Activated T-helper 2 cell treated with anti-CD3 and anti-CD28 coated beads, Interferon-gamma antibody, Interleukin-2, Interleukin-4, amounts not matched to agents 10 μg/mL and 5 μg/mL and 100 μg/mL, durations not matched to agents 14 hours and 24 hours and 36 hours (primary cell): ENCODE measurements around the gene IL17RA. TPM values are rescaled to one million over a fixed set of nuclear protein-coding genes. Genes with fewer than 3 reads are reported as not detected.
"Not testable (repeated sequence)": the region's sequence is repeated elsewhere in the genome, so short reads cannot be mapped to it uniquely, and the experiment has no call there.

Experiments
- DNase-seq: peaks from one replicate; pipeline ENCODE4 v3.0.0; 2021; ENCODE audit warnings: low spot score
- H3K27ac Mint-ChIP-seq: one replicate; pipeline ENCODE4 v1.8.0; 2021; ENCODE audit warnings: mixed read lengths
- H3K27me3 Mint-ChIP-seq: one replicate; pipeline ENCODE4 v1.8.0; 2021; ENCODE audit warnings: low read depth, mixed read lengths
- H3K36me3 Mint-ChIP-seq: one replicate; pipeline ENCODE4 v1.8.0; 2021; ENCODE audit warnings: low read depth, mixed read lengths
- H3K4me1 Mint-ChIP-seq: one replicate; pipeline ENCODE4 v1.8.0; 2021; ENCODE audit warnings: low read depth, mixed read lengths
- H3K4me3 Mint-ChIP-seq: one replicate; pipeline ENCODE4 v1.8.0; 2021; ENCODE audit warnings: low read depth, mild to moderate bottlenecking, moderate library complexity, mixed read lengths
- H3K9me3 Mint-ChIP-seq: one replicate; pipeline ENCODE4 v1.8.0; 2021; ENCODE audit warnings: mixed read lengths
- intact Hi-C: fragments of 100-400 bp; cut with micrococcal nuclease; formaldehyde crosslinking; loops from one replicate; pipeline ENCODE4 v1.15.1; 2023
- total RNA-seq: library from RNA; stranded (reverse); gene quantifications from 2 replicates; pipeline ENCODE4 v1.2.3, GENCODE V29; 2022

The IL17RA gene, protein sequence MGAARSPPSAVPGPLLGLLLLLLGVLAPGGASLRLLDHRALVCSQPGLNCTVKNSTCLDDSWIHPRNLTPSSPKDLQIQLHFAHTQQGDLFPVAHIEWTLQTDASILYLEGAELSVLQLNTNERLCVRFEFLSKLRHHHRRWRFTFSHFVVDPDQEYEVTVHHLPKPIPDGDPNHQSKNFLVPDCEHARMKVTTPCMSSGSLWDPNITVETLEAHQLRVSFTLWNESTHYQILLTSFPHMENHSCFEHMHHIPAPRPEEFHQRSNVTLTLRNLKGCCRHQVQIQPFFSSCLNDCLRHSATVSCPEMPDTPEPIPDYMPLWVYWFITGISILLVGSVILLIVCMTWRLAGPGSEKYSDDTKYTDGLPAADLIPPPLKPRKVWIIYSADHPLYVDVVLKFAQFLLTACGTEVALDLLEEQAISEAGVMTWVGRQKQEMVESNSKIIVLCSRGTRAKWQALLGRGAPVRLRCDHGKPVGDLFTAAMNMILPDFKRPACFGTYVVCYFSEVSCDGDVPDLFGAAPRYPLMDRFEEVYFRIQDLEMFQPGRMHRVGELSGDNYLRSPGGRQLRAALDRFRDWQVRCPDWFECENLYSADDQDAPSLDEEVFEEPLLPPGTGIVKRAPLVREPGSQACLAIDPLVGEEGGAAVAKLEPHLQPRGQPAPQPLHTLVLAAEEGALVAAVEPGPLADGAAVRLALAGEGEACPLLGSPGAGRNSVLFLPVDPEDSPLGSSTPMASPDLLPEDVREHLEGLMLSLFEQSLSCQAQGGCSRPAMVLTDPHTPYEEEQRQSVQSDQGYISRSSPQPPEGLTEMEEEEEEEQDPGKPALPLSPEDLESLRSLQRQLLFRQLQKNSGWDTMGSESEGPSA
- total RNA-seq = 16.8 and 17.6 TPM in 2 replicates

GRCh38 chr22:17084554-17085276 lies at the start of gene IL17RA:
IL17RA (plus strand) TSS chr22:17085000; CDS start chr22:17085092, 92 bp downstream.
- H3K36me3 Mint-ChIP-seq = peaks cover 12% of the 10 kb centered on the region
- intact Hi-C loops = loop anchor here (2.0 to 5.0 kb wide), 3 partner anchors 22 to 133 kb away; partner anchors contain the start of genes ADA2 and HDHD5
- H3K27ac Mint-ChIP-seq = peak within 1 kb of the TSS; percentile 86
- DNase-seq = peak; percentile 94
- H3K27me3 Mint-ChIP-seq = no peaks in the 10 kb centered on the region
- peaks cover 40% of the 10 kb centered on the region for H3K4me1 Mint-ChIP-seq
- H3K9me3 Mint-ChIP-seq = no peaks in the 10 kb centered on the region
- peak within 1 kb of the TSS; percentile 88 for H3K4me3 Mint-ChIP-seq

DNA sequence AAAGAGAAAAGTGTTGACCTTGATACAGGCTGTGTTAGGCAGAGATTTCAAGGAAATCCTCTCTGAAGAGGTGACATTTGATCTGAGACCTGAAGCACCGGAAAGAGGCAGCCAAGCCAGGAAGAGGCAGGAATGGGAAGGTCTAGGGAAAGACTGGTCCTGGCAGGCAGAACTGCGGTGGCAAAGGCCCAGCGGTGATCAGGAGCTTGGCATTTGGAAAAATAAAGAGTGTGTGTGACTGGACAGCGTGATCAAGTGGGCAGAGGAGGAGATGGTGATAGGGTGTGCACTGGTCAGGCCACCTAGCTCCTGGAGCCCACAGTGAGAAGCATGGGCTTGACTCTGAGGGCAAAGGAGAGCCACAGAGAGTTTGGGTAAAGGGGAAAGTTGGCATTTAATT lies 49.6 kb upstream of the IL17RA start:
- Mint-ChIP-seq H3K4me3 (peak overlapping the region; percentile 3), H3K27me3 (peaks cover 17% of the 10 kb centered on the region), H3K36me3 (no peaks in the 10 kb centered on the region), H3K27ac (no peak overlapping the region), H3K9me3 (no peaks in the 10 kb centered on the region), H3K4me1 (peaks cover 4% of the 10 kb centered on the region)
- no peak for DNase-seq
- intact Hi-C loops = no loop called here

GRCh38 chr22:17035976-17036841 lies 48.6 kb upstream of the IL17RA start:
- H3K27me3 Mint-ChIP-seq = peaks cover 17% of the 10 kb centered on the region
- DNase-seq, H3K4me1 Mint-ChIP-seq, H3K9me3 Mint-ChIP-seq, H3K27ac Mint-ChIP-seq, H3K36me3 Mint-ChIP-seq, intact Hi-C loops: not testable (repeated sequence)
- peak overlapping the region; percentile 69 for H3K4me3 Mint-ChIP-seq

DNA sequence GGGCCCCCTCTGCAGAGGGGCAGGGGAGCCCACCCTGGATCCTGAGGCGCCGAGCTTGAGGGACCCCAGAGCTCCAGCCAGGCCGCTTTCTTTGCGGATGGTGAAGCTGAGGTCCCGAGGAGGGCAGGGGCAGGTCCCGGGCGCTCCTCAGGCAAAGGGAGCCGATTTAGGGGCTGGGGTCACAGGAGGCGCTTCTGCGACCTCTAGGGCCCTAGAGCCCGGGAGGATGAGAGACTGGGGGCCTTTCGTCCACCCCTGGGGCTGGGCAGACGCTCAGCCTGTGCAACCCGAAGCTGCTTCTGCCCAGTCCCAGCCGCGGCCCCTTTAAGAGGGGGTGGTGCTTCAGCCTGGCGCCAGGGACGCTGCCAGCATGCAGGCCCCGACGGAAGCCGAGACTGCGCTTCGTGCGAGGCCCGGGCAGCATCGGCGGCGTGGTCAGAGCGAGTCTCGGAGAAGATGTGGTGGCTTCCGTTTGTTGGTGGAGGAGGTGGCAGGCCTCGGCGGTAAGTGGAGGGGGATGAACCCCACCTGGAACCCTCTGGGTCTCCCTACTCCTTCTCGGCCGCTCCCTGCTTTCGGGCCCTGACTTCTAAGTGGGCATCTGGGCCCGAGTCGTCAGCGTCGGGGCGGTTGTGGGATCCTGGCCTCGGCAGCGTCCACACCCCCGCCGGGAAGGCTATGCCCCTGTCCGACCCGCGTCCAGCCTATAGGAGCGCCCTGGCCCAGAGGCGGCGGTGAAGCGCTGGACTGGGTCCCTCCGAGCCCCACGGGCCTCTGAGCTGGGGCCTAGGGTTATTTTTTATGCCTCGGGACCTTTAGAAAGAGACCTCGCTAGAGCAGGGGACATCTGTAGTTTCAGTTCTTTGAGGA lies 47.7 kb upstream of the IL17RA start:
- intact Hi-C loops, H3K9me3 Mint-ChIP-seq, H3K4me1 Mint-ChIP-seq, H3K36me3 Mint-ChIP-seq, DNase-seq, H3K27ac Mint-ChIP-seq: not testable (repeated sequence)
- Mint-ChIP-seq H3K27me3 (peaks cover 17% of the 10 kb centered on the region), H3K4me3 (peak overlapping the region; percentile 47)

DNA sequence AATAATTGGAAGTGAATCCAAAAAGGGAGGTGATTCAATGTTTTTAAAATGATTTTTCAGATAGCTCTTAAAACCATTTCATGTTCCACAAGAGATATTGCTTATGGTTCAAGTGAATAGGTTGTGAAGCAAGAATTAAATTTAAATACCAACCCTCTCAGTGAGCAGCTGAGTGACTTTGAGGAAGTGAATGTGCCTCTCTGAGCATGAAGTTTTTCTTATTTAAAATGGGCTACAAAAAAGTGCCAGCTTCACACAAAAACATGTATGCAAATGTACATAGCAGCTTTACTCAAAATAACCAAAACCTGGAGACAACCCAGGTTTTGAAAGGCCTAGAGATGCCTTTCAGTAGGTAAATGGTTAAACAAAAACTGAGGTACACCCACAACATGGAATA lies 41.3 kb upstream of the IL17RA start:
- Mint-ChIP-seq H3K4me1 (no peaks in the 10 kb centered on the region), H3K27me3 (peaks cover 7% of the 10 kb centered on the region), H3K4me3 (no peak overlapping the region), H3K36me3 (no peaks in the 10 kb centered on the region), H3K27ac (no peak overlapping the region), H3K9me3 (no peaks in the 10 kb centered on the region)
- DNase-seq = no peak
- intact Hi-C loops = no loop called here

DNA sequence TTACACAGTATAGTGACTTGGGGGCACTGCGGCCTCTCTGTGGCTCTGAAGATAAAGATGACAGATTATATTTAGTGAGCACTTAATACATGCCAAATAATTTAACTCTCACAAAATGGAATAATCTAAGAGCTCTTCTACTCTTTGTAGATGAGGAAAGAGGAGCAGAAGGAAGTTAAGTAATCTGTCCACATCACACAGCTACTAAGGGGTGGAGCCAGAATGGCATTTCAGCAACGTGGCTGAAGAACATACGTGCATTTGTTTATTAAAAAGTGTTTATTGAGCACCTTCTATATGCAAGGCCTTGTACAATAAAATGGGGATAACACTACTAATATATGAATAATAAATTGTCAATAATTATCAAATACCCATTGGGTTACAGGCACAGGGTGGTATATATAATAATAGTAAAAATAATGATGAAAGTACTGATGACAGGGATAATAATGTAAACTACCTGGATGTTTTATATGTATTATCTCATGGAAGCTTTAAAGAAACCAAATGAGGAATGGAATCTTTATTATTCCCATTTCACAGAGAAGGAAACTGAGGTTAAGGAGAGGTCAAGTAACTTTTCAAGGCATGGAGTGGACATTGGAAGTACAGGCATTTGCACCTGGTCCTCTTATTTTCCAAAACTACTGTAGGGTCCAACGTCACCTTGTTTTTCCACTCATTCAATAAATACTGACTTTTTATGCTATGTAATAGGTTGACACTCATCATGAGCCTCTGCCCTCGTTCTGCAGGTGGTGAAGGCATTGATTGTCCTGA lies 38.0 kb upstream of the IL17RA start:
- H3K36me3 Mint-ChIP-seq = no peaks in the 10 kb centered on the region
- H3K4me3 Mint-ChIP-seq = no peak overlapping the region
- no peaks in the 10 kb centered on the region for H3K4me1 Mint-ChIP-seq
- H3K27ac Mint-ChIP-seq = no peak overlapping the region
- intact Hi-C loops = no loop called here
- DNase-seq = no peak
- H3K27me3 Mint-ChIP-seq = peaks cover 7% of the 10 kb centered on the region
- no peaks in the 10 kb centered on the region for H3K9me3 Mint-ChIP-seq

DNA sequence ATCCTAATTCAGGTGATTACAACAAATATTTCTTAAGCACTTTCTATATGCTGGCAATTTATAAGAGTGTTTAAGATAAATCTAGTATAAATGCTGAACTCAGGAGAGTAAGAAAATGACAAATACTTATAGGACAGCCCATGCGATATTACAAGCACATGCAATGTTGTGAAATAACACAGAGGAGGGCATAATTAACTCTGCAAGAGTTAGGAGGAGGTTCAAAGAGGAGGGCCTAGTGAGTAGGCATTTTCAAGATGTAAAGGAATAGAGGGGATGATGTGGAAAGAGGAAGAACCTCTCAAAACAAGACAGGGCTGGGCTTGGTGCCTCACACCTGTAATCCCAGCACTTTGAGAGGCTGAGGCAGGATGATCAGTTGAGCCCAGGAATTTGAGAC lies 37.1 kb upstream of the IL17RA start:
- Mint-ChIP-seq H3K27me3 (peaks cover 7% of the 10 kb centered on the region), H3K36me3 (no peaks in the 10 kb centered on the region), H3K4me3 (no peak overlapping the region), H3K9me3 (no peaks in the 10 kb centered on the region), H3K27ac (no peak overlapping the region), H3K4me1 (no peaks in the 10 kb centered on the region)
- DNase-seq = no peak
- intact Hi-C loops = no loop called here

DNA sequence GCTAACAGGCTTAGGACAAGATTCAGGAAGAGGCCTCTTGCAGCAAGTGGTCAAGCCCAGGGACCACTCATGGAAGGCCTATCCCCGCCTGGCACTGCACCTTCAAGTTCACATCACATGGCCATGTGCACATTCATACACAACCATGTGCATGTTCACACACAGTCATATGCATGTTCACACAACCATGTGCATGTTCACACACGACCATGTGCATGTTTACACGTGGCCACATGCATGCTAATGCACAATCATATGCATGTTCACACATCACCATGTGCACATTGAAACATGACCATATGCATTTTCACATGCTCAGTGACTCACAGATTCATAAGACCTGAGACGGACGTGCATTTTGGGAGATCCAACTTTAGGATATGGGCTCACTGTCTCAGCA lies 28.7 kb upstream of the IL17RA start:
- intact Hi-C loops = no loop called here
- Mint-ChIP-seq H3K27ac (no peak overlapping the region), H3K4me1 (peaks cover 3% of the 10 kb centered on the region), H3K9me3 (no peaks in the 10 kb centered on the region), H3K4me3 (no peak overlapping the region), H3K36me3 (no peaks in the 10 kb centered on the region), H3K27me3 (peaks cover 3% of the 10 kb centered on the region)
- DNase-seq = no peak

DNA sequence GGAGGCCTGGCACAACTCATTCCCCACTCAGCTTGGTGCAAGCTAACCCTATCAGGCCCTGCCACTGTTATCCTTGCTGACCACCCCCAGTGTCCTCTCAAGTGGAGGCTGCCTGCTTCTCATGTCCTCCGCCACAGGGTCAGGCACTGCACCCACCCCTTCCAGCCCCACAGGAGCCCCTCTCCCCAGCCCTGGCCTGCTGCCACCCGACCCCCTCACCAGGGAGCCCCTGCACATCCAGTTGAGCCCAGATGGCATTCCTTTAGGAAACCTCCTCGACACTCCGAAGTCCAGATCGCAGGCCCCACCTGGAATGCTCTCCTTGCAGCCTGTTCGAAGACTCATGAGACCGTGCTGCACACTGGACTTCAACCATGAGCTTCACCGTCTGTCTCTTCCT lies 28.0 kb upstream of the IL17RA start:
- no peaks in the 10 kb centered on the region for H3K9me3 Mint-ChIP-seq
- H3K4me1 Mint-ChIP-seq = peaks cover 3% of the 10 kb centered on the region
- H3K36me3 Mint-ChIP-seq = no peaks in the 10 kb centered on the region
- intact Hi-C loops = no loop called here
- H3K4me3 Mint-ChIP-seq = no peak overlapping the region
- no peak for DNase-seq
- no peak overlapping the region for H3K27ac Mint-ChIP-seq
- H3K27me3 Mint-ChIP-seq = peaks cover 3% of the 10 kb centered on the region

- H3K27ac Mint-ChIP-seq = no peak overlapping the region
- intact Hi-C loops = loop anchor here (1.0 kb wide), 1 partner anchor 141 kb away; no protein-coding TSS in a partner anchor
- peak; percentile 19 for DNase-seq
- H3K9me3 Mint-ChIP-seq = no peaks in the 10 kb centered on the region
- no peak overlapping the region for H3K4me3 Mint-ChIP-seq
- H3K4me1 Mint-ChIP-seq = peaks cover 5% of the 10 kb centered on the region
- H3K36me3 Mint-ChIP-seq = no peaks in the 10 kb centered on the region
- peaks cover 3% of the 10 kb centered on the region for H3K27me3 Mint-ChIP-seq
Observed at GRCh38 chr22:17057959-17058814, 26.6 kb upstream of the IL17RA start.
